Left hindlimb (tissue), 1 donor: ENCODE data around the gene DRG2.

Source experiments
- DNase-seq: peaks from one replicate; pipeline ENCODE4 v3.0.0-alpha.2; 2018

The DRG2 gene

GRCh38 chr17:18087610-18088491, at the start of gene DRG2:
Gene DRG2, plus strand, starts transcription at chr17:18087948. Its CDS starts 76 bp downstream, at chr17:18088024.
- DNase-seq: peak; percentile 94

- no peak for DNase-seq
Observed at GRCh38 chr17:18038149-18038850, 49.4 kb upstream of the DRG2 start.

- DNase-seq: peak; percentile 100
Observed at GRCh38 chr17:18038861-18039534, 48.8 kb upstream of the DRG2 start, which contains the start of the genes ATPAF2 and GID4. Gene ATPAF2, minus strand, starts transcription at chr17:18039168. Its CDS starts 155 bp downstream, at chr17:18039013. Gene GID4, plus strand, starts transcription at chr17:18039408. Its CDS starts 57 bp downstream, at chr17:18039465.

GRCh38 chr17:18039535-18040260, 48.0 kb upstream of the DRG2 start:
- no peak for DNase-seq

GRCh38 chr17:18040261-18040858, 47.4 kb upstream of the DRG2 start:
- no peak for DNase-seq

- DNase-seq: no peak
Observed at GRCh38 chr17:18041776-18042175, 46.0 kb upstream of the DRG2 start.

GRCh38 chr17:18042983-18043382, 44.8 kb upstream of the DRG2 start:
- no peak for DNase-seq

GRCh38 chr17:18043491-18043890, 44.3 kb upstream of the DRG2 start:
- no peak for DNase-seq

- no peak for DNase-seq
Observed at GRCh38 chr17:18044609-18045008, 43.1 kb upstream of the DRG2 start.

GRCh38 chr17:18045691-18046350, 41.9 kb upstream of the DRG2 start:
- DNase-seq: no peak

- no peak for DNase-seq
Observed at GRCh38 chr17:18055597-18055996, 32.2 kb upstream of the DRG2 start.

GRCh38 chr17:18056214-18056613, 31.5 kb upstream of the DRG2 start:
- no peak for DNase-seq

GRCh38 chr17:18059283-18059682, 28.5 kb upstream of the DRG2 start:
- no peak for DNase-seq

- no peak for DNase-seq
Observed at GRCh38 chr17:18064053-18064452, 23.7 kb upstream of the DRG2 start.

- DNase-seq: no peak
Observed at GRCh38 chr17:18065546-18065945, 22.2 kb upstream of the DRG2 start.

- no peak for DNase-seq
Observed at GRCh38 chr17:18066866-18067265, 20.9 kb upstream of the DRG2 start.

GRCh38 chr17:18069101-18069500, 18.6 kb upstream of the DRG2 start:
- no peak for DNase-seq

- peak; percentile 37 for DNase-seq
Observed at GRCh38 chr17:18070861-18071340, 16.8 kb upstream of the DRG2 start.

- DNase-seq: no peak
Observed at GRCh38 chr17:18071751-18072150, 16.0 kb upstream of the DRG2 start.

GRCh38 chr17:18074566-18075272, 13.0 kb upstream of the DRG2 start:
- no peak for DNase-seq

GRCh38 chr17:18076936-18077335, 10.8 kb upstream of the DRG2 start:
- no peak for DNase-seq
